ENCODE results near the gene CDC42.

GRCh38 chr1:22096036-22096435 is 43.5 kb downstream of the CDC42 start:
- TF ChIP-seq CTCF (IDR thresholded peaks at IDR 0.05; ENCODE audit: low read depth, low read length) (no peak), EZH2phosphoT487 (IDR thresholded peaks at IDR 0.05; ENCODE audit: low read depth) (no peak)

All from OCI-LY3 (cell line).